HCT116 (cell line): ENCODE measurements around the gene ALG3. TPM values are rescaled to one million over a fixed set of nuclear protein-coding genes. Genes with fewer than 3 reads are reported as not detected.

Source experiments
- ATAC-seq: fragments of 200-7000 bp; cut with Tn5 transposase; 2 replicates; pipeline ENCODE4 v1.9.1; 2020; ENCODE audit warnings: mild to moderate bottlenecking, moderate library complexity
- BruUV-seq: library from RNA; stranded (reverse); fragments of 400-500 nt; replicated peaks from 2 replicates; lab custom pipeline; 2021; lab: Mats Ljungman, UMichigan
- CTCF ChIA-PET: fragments of 300-600 bp; sonication (Branson Sonifier 250); formaldehyde crosslinking; loops from one replicate; lab custom pipeline; 2021; ENCODE audit warnings: antibody characterized with exemption; lab: Charles Lee
- POLR2A ChIA-PET: fragments of 300-600, 350-600 bp; sonication (Branson Sonifier 250); formaldehyde crosslinking; loops from one replicate; lab custom pipeline; 2021; ENCODE audit warnings: antibody characterized with exemption; lab: Charles Lee
- RAD21 ChIA-PET, 2 experiments: fragments of 300-600 bp; sonication (Branson Sonifier 250); formaldehyde crosslinking; loops; one replicate each; lab custom pipeline; 2023; ENCODE audit warnings: low total read pairs in 2 of 2; ENCODE audit not compliant: uncharacterized antibody in 2 of 2, unreplicated experiment in 2 of 2, low non-redundant PET in 1 of 2; lab: Charles Lee
- DNase-seq: peaks from one replicate; pipeline ENCODE4 v3.0.0-alpha.2; 2010; ENCODE audit warnings: low read depth, low spot score
- H2AFZ ChIP-seq: fragments of 200-600 bp; shearing (Covaris generic), sonication (generic); 2 replicates; pipeline ENCODE4 v1.6.1; 2017; ENCODE audit warnings: low read depth, mixed run types, mixed read lengths, antibody characterized with exemption, low read length; ENCODE audit not compliant: poor library complexity, severe bottlenecking
- H3K27ac ChIP-seq: 2 replicates; pipeline ENCODE4 v1.5.1; 2012; ENCODE audit warnings: low read depth, low read length
- H3K27me3 ChIP-seq: fragments of 200-600 bp; sonication (generic); 2 replicates; pipeline ENCODE4 v1.6.1; 2016; ENCODE audit warnings: mixed run types, low read length, mixed read lengths; ENCODE audit not compliant: insufficient read depth
- H3K36me3 ChIP-seq, 2 experiments: fragments of 200-500 bp in 1 of 2; fragments of 200-600 bp in 1 of 2; sonication (Bioruptor generic) in 1 of 2; sonication (generic) in 1 of 2; 2 replicates each; pipeline versions ENCODE4 v1.5.1 to v1.6.1; 2014 to 2016; ENCODE audit warnings: low read length in 2 of 2, inconsistent platforms in 1 of 2, mixed read lengths in 1 of 2, mixed run types in 1 of 2; ENCODE audit not compliant: insufficient read depth in 2 of 2, control insufficient read depth in 1 of 2
- H3K4me1 ChIP-seq, 2 experiments: fragments of 200-600 bp in 1 of 2; sonication (generic) in 1 of 2; 2 replicates each; pipeline versions ENCODE4 v1.5.1 to v1.6.1; 2012 to 2017; ENCODE audit warnings: low read length in 2 of 2, inconsistent platforms in 1 of 2, mild to moderate bottlenecking in 1 of 2, mixed read lengths in 1 of 2, mixed run types in 1 of 2, moderate library complexity in 1 of 2; ENCODE audit not compliant: insufficient read depth in 2 of 2, control insufficient read depth in 1 of 2
- H3K4me2 ChIP-seq: fragments of 200-600 bp; sonication (generic); 2 replicates; pipeline ENCODE4 v1.6.1; 2017; ENCODE audit warnings: mixed run types, low read length, mixed read lengths
- H3K4me3 ChIP-seq, 2 experiments: fragments of 200-600 bp in 1 of 2; sonication (generic) in 1 of 2; replicated peaks in 1 of 2; 2 replicates each; pipeline ENCODE4 v1.5.1; 2011 to 2016; ENCODE audit warnings: low read length in 2 of 2, control low read depth in 1 of 2, low read depth in 1 of 2, mild to moderate bottlenecking in 1 of 2, mixed read lengths in 1 of 2, mixed run types in 1 of 2
- H3K79me2 ChIP-seq: fragments of 200-600 bp; sonication (generic); 2 replicates; pipeline ENCODE4 v1.6.1; 2017; ENCODE audit warnings: mild to moderate bottlenecking, mixed run types, low read length, moderate library complexity, mixed read lengths; ENCODE audit not compliant: insufficient read depth
- H3K9ac ChIP-seq: fragments of 200-600 bp; sonication (generic); 2 replicates; pipeline ENCODE4 v1.6.1; 2016; ENCODE audit warnings: low read length, mixed read lengths
- H3K9me2 ChIP-seq: fragments of 200-600 bp; sonication (generic), shearing (Covaris generic); 2 replicates; pipeline ENCODE4 v1.6.1; 2017; ENCODE audit warnings: mixed run types, mild to moderate bottlenecking, moderate library complexity; ENCODE audit not compliant: insufficient read depth
- H3K9me3 ChIP-seq, 2 experiments: fragments of 200-500 bp in 1 of 2; fragments of 200-600 bp in 1 of 2; sonication (Bioruptor generic) in 1 of 2; sonication (generic) in 1 of 2; 2 replicates each; pipeline ENCODE4 v1.6.1; 2014 to 2017; ENCODE audit warnings: low read length in 2 of 2, mixed read lengths in 2 of 2, inconsistent platforms in 1 of 2, low read depth in 1 of 2, mild to moderate bottlenecking in 1 of 2, mixed run types in 1 of 2, moderate library complexity in 1 of 2; ENCODE audit not compliant: control insufficient read depth in 1 of 2, insufficient read depth in 1 of 2
- H4K20me1 ChIP-seq: fragments of 200-600 bp; sonication (generic), shearing (Covaris generic); 2 replicates; pipeline ENCODE4 v1.6.1; 2017; ENCODE audit warnings: mixed run types, mild to moderate bottlenecking, moderate library complexity; ENCODE audit not compliant: insufficient read depth
- CBX3 ChIP-seq: IDR thresholded peaks from 2 replicates; pipeline ENCODE4 v1.6.1; 2012; ENCODE audit warnings: low read depth
- CEBPB ChIP-seq: IDR thresholded peaks from 2 replicates; pipeline ENCODE4 v1.6.1; 2012; ENCODE audit warnings: low read depth
- EGR1 ChIP-seq: IDR thresholded peaks from 2 replicates; pipeline ENCODE4 v1.6.1; 2012; ENCODE audit warnings: low read depth
- ELF1 ChIP-seq: IDR thresholded peaks from 2 replicates; pipeline ENCODE4 v1.6.1; 2012; ENCODE audit warnings: low read depth, borderline replicate concordance
- EZH2 ChIP-seq: fragments of 200-600 bp; sonication (generic); IDR thresholded peaks from 2 replicates; pipeline ENCODE4 v1.6.1; 2017; ENCODE audit warnings: antibody characterized with exemption, mixed run types
- EZH2phosphoT487 ChIP-seq: fragments of 200-600 bp; IDR thresholded peaks from 2 replicates; pipeline ENCODE4 v1.6.1; 2018; ENCODE audit warnings: antibody characterized with exemption, borderline replicate concordance
- FOSL1 ChIP-seq: IDR thresholded peaks from 2 replicates; pipeline ENCODE4 v1.6.1; 2012; ENCODE audit warnings: low read depth
- POLR2A ChIP-seq: IDR thresholded peaks from 2 replicates; pipeline ENCODE4 v1.7.0; 2011; ENCODE audit warnings: borderline replicate concordance; ENCODE audit not compliant: insufficient read depth, insufficient read length; ENCODE audit errors: extremely low read depth
- RAD21 ChIP-seq: IDR thresholded peaks from 2 replicates; pipeline ENCODE4 v1.6.1; 2012; ENCODE audit warnings: low read depth, mild to moderate bottlenecking
- SP1 ChIP-seq: IDR thresholded peaks from 2 replicates; pipeline ENCODE4 v1.6.1; 2012; ENCODE audit warnings: low read depth
- SRF ChIP-seq: IDR thresholded peaks from 2 replicates; pipeline ENCODE4 v1.6.1; 2012; ENCODE audit warnings: low read depth
- ZFX ChIP-seq: fragments of 450-650 bp; IDR thresholded peaks from 2 replicates; pipeline ENCODE4 v1.6.1; 2017
- ZNF274 ChIP-seq: fragments of 200-500 bp; sonication (Bioruptor generic); IDR thresholded peaks from 2 replicates; pipeline ENCODE4 v1.6.1; 2014; ENCODE audit warnings: mild to moderate bottlenecking, low read depth, low read length, inconsistent platforms
- intact Hi-C: fragments of 100-400 bp; cut with micrococcal nuclease; formaldehyde crosslinking; loops from 2 replicates; pipeline ENCODE4 v1.10.0; 2022
- total RNA-seq: library from RNA; stranded (reverse); gene quantifications from one replicate; pipeline ENCODE4 v1.2.1, GENCODE V29; 2021; ENCODE audit not compliant: unreplicated experiment
- TF ChIP-seq, protein P1 (sequence below): IDR thresholded peaks from 2 replicates; pipeline ENCODE4 v1.6.1; 2012; ENCODE audit warnings: low read depth
- TF ChIP-seq, protein P2 (sequence below): IDR thresholded peaks from 2 replicates; pipeline ENCODE4 v1.6.1; 2012
- TF ChIP-seq, protein P3 (sequence below), 3 experiments: fragments of 200-600 bp in 1 of 3; sonication (generic) in 1 of 3; IDR thresholded peaks in 2 of 3; conservative IDR thresholded peaks in 1 of 3; 2 replicates each; pipeline ENCODE4 v1.5.1; 2012 to 2017; ENCODE audit warnings: low read depth in 2 of 3, low read length in 2 of 3, antibody characterized with exemption in 1 of 3, borderline replicate concordance in 1 of 3, control low read depth in 1 of 3, mild to moderate bottlenecking in 1 of 3, mixed read lengths in 1 of 3, mixed run types in 1 of 3, moderate library complexity in 1 of 3; ENCODE audit not compliant: insufficient read depth in 1 of 3
- TF ChIP-seq, protein P4 (sequence below): IDR thresholded peaks from 2 replicates; pipeline ENCODE4 v1.6.1; 2011; ENCODE audit warnings: mild to moderate bottlenecking, low read length, moderate library complexity; ENCODE audit not compliant: insufficient replicate concordance; ENCODE audit errors: extremely low read depth

Gene ALG3
- total RNA-seq, 1 experiment from 2014 or later, result 56.6 TPM

DNA sequence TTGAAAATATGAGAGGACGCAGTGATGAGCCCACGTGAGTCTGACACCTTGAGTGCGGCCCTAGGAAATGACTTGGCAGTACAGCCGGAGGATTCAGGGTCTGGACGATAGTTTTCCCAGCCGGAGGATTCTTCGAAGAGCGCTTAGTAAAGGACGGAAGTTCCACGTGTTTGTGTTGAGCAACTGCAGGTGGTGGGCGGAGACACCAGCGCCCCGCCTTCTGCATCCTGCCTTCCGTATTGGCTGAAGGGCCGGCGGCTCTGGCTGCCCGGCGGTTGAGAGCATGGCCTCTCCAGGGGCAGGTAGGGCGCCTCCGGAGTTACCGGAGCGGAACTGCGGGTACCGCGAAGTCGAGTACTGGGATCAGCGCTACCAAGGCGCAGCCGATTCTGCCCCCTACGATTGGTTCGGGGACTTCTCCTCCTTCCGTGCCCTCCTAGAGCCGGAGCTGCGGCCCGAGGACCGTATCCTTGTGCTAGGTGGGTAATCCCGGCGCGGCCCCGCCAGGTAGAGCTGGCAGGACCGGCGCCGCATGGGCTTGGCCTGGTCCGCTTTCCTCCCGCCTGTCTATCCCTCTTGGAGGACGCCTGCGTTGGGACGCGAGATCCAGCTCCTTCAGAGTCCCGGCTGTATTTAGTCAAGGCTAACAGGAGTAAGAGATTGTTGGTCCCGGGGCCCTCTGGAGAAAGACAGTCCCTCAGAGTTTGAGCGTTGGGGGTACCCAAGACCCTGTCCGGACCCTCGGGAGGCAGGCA, 827 bp upstream of the ALG3 start, which contains the start of gene EEF1AKMT4 (continued):
- TF ChIP-seq EZH2phosphoT487, result no peak
- TF ChIP-seq, protein P1, sequence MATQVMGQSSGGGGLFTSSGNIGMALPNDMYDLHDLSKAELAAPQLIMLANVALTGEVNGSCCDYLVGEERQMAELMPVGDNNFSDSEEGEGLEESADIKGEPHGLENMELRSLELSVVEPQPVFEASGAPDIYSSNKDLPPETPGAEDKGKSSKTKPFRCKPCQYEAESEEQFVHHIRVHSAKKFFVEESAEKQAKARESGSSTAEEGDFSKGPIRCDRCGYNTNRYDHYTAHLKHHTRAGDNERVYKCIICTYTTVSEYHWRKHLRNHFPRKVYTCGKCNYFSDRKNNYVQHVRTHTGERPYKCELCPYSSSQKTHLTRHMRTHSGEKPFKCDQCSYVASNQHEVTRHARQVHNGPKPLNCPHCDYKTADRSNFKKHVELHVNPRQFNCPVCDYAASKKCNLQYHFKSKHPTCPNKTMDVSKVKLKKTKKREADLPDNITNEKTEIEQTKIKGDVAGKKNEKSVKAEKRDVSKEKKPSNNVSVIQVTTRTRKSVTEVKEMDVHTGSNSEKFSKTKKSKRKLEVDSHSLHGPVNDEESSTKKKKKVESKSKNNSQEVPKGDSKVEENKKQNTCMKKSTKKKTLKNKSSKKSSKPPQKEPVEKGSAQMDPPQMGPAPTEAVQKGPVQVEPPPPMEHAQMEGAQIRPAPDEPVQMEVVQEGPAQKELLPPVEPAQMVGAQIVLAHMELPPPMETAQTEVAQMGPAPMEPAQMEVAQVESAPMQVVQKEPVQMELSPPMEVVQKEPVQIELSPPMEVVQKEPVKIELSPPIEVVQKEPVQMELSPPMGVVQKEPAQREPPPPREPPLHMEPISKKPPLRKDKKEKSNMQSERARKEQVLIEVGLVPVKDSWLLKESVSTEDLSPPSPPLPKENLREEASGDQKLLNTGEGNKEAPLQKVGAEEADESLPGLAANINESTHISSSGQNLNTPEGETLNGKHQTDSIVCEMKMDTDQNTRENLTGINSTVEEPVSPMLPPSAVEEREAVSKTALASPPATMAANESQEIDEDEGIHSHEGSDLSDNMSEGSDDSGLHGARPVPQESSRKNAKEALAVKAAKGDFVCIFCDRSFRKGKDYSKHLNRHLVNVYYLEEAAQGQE, result no peak
- no peak for TF ChIP-seq RAD21
- TF ChIP-seq, protein P2, sequence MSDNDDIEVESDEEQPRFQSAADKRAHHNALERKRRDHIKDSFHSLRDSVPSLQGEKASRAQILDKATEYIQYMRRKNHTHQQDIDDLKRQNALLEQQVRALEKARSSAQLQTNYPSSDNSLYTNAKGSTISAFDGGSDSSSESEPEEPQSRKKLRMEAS, result no peak
- peak; percentile 64 for TF ChIP-seq POLR2A
- no peak for TF ChIP-seq EGR1
- TF ChIP-seq SP1, result no peak
- no peak for TF ChIP-seq CEBPB

DNA sequence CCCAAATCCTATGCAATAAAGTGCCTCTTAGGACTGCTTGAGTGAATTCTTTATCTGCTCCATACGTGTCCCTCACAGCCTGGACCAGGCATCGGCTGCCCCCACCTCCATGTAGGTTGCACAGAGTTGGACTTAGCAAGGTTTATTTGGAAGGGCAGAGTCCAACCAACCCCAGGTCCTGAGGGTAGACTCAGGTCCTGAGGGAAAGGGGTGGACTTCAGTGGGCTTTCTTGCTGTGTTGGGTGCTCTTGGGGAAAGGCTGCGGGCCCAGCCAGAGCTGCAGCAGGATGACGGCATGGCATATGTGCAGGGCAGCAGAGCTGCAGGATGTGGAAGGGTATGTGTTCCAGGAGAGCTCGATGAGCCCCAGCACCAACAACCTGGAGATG, 6.5 kb downstream of the ALG3 start:
- DNase-seq, result no peak
- H3K36me3 ChIP-seq, result peaks cover 28 to 38% of the 10 kb centered on the region in 2 experiments; a peak in 3 of 4 replicates
- RAD21 ChIA-PET, result no interaction called here
- no peaks in the 10 kb centered on the region for H3K27me3 ChIP-seq
- CTCF ChIA-PET, result interaction anchor here (0.8 to 1.2 kb wide), 3 partner anchors 15 to 98 kb away, joined by 3 to 6 read pairs (median 4); no protein-coding TSS in a partner anchor
- H3K27ac ChIP-seq, result no peak overlapping the region; the same call in 1 of the 2 replicates
- BruUV-seq, result no TSS peak
- no peak overlapping the region for H3K4me2 ChIP-seq
- intact Hi-C loops, result no loop called here
- no peak overlapping the region for H2AFZ ChIP-seq
- no peak for ATAC-seq
- no peak overlapping the region for H3K4me3 ChIP-seq
- peaks cover 21% of the 10 kb centered on the region for H3K79me2 ChIP-seq
- H3K9me2 ChIP-seq, result no peaks in the 10 kb centered on the region
- no peaks in the 10 kb centered on the region for H3K9me3 ChIP-seq
- POLR2A ChIA-PET, result no interaction called here
- no peak overlapping the region for H3K9ac ChIP-seq
- H4K20me1 ChIP-seq, result no peaks in the 10 kb centered on the region
- H3K4me1 ChIP-seq, result peaks cover 0 to under 1% of the 10 kb centered on the region in 2 experiments; a peak in 2 of 4 replicates
- TF ChIP-seq EZH2 (no peak), ZFX (no peak), RAD21 (no peak), SRF (no peak), ZNF274 (no peak), CBX3 (no peak), ELF1 (no peak), FOSL1 (no peak), EGR1 (no peak)
- TF ChIP-seq, protein P3, sequence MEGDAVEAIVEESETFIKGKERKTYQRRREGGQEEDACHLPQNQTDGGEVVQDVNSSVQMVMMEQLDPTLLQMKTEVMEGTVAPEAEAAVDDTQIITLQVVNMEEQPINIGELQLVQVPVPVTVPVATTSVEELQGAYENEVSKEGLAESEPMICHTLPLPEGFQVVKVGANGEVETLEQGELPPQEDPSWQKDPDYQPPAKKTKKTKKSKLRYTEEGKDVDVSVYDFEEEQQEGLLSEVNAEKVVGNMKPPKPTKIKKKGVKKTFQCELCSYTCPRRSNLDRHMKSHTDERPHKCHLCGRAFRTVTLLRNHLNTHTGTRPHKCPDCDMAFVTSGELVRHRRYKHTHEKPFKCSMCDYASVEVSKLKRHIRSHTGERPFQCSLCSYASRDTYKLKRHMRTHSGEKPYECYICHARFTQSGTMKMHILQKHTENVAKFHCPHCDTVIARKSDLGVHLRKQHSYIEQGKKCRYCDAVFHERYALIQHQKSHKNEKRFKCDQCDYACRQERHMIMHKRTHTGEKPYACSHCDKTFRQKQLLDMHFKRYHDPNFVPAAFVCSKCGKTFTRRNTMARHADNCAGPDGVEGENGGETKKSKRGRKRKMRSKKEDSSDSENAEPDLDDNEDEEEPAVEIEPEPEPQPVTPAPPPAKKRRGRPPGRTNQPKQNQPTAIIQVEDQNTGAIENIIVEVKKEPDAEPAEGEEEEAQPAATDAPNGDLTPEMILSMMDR (IDR thresholded peaks at IDR 0.05 in 2 of 3, conservative IDR thresholded peaks at IDR 0.05 in 1 of 3; ENCODE audit: borderline replicate concordance in 1 of 3, insufficient read depth in 1 of 3, low read depth in 2 of 3, low read length in 2 of 3), result no peak
- TF ChIP-seq, protein P4, sequence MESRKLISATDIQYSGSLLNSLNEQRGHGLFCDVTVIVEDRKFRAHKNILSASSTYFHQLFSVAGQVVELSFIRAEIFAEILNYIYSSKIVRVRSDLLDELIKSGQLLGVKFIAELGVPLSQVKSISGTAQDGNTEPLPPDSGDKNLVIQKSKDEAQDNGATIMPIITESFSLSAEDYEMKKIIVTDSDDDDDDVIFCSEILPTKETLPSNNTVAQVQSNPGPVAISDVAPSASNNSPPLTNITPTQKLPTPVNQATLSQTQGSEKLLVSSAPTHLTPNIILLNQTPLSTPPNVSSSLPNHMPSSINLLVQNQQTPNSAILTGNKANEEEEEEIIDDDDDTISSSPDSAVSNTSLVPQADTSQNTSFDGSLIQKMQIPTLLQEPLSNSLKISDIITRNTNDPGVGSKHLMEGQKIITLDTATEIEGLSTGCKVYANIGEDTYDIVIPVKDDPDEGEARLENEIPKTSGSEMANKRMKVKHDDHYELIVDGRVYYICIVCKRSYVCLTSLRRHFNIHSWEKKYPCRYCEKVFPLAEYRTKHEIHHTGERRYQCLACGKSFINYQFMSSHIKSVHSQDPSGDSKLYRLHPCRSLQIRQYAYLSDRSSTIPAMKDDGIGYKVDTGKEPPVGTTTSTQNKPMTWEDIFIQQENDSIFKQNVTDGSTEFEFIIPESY, result no peak
- TF ChIP-seq, protein P2, result no peak
